H1 (cell line): ENCODE measurements around the gene IRGC. TPM values are rescaled to one million over a fixed set of nuclear protein-coding genes. Genes with fewer than 3 reads are reported as not detected.

Experiments
- CTCF ChIA-PET: fragments of 300-600 bp; sonication (Branson Sonifier 250); formaldehyde crosslinking; loops from one replicate; lab custom pipeline; 2021; ENCODE audit not compliant: partially characterized antibody; lab: Charles Lee
- POLR2A ChIA-PET: fragments of 300-600 bp; sonication (Branson Sonifier 250); formaldehyde crosslinking; loops from one replicate; lab custom pipeline; 2021; ENCODE audit warnings: inconsistent platforms; ENCODE audit not compliant: partially characterized antibody; lab: Charles Lee
- DNase-seq, 2 experiments: peaks; one replicate each; pipeline versions ENCODE4 v3.0.0 to v3.0.0-alpha.2; 2010 to 2022; ENCODE audit warnings: low spot score in 2 of 2, low read depth in 1 of 2, mixed read lengths in 1 of 2
- FAIRE-seq: peaks from 2 replicates; lab custom pipeline; 2011; peaks lifted over from hg19 to GRCh38; lab: Jason Lieb, UNC
- H2AFZ ChIP-seq: 2 replicates; pipeline ENCODE4 v1.8.1; 2012; ENCODE audit warnings: low read length, inconsistent platforms
- H2AK5ac ChIP-seq: 2 replicates; pipeline ENCODE4 v1.6.1; 2013; ENCODE audit warnings: low read depth, low read length
- H2BK120ac ChIP-seq: replicated peaks from 2 replicates; pipeline ENCODE3; 2013; ENCODE audit warnings: low read depth, low read length, inconsistent platforms
- H2BK12ac ChIP-seq: 2 replicates; pipeline ENCODE4 v1.6.1; 2013; ENCODE audit warnings: low read depth, low read length
- H2BK15ac ChIP-seq: 2 replicates; pipeline ENCODE4 v1.6.1; 2013; ENCODE audit warnings: low read length
- H2BK20ac ChIP-seq: 2 replicates; pipeline ENCODE4 v1.6.1; 2013; ENCODE audit warnings: low read length
- H2BK5ac ChIP-seq: 2 replicates; pipeline ENCODE4 v1.6.1; 2013; ENCODE audit warnings: low read depth, low read length
- H3K14ac ChIP-seq: 2 replicates; pipeline ENCODE4 v1.6.1; 2013; ENCODE audit warnings: inconsistent platforms; ENCODE audit not compliant: insufficient read length
- H3K18ac ChIP-seq: 2 replicates; pipeline ENCODE4 v1.6.1; 2013; ENCODE audit warnings: low read length; ENCODE audit errors: extremely low read depth
- H3K23ac ChIP-seq: 2 replicates; pipeline ENCODE4 v1.6.1; 2013; ENCODE audit warnings: inconsistent platforms; ENCODE audit not compliant: insufficient read length
- H3K23me2 ChIP-seq: 2 replicates; pipeline ENCODE4 v1.6.1; 2013; ENCODE audit warnings: low read depth, low read length
- H3K27ac ChIP-seq: 2 replicates; pipeline ENCODE4 v1.6.1; 2011; ENCODE audit warnings: low read depth, low read length, inconsistent platforms
- H3K27me3 ChIP-seq, 4 experiments: replicated peaks in 1 of 4; 1 replicate in 1 of 4; 2 replicates in 3 of 4; pipeline versions ENCODE4 v1.6.1 to v1.8.1; 2011 to 2013; ENCODE audit warnings: low read length in 3 of 4, mild to moderate bottlenecking in 3 of 4, inconsistent platforms in 2 of 4, mixed read lengths in 2 of 4, moderate library complexity in 1 of 4; ENCODE audit not compliant: control insufficient read depth in 3 of 4, insufficient read depth in 3 of 4; ENCODE audit errors: extremely low read depth in 1 of 4
- H3K36me3 ChIP-seq, 4 experiments: 2 replicates each; pipeline versions ENCODE4 v1.6.1 to v1.8.1; 2011 to 2013; ENCODE audit warnings: mild to moderate bottlenecking in 4 of 4, low read length in 3 of 4, moderate library complexity in 2 of 4, control low read depth in 1 of 4, inconsistent platforms in 1 of 4; ENCODE audit not compliant: insufficient read depth in 4 of 4, control insufficient read depth in 2 of 4
- H3K4ac ChIP-seq: replicated peaks from 2 replicates; pipeline ENCODE3; 2013; ENCODE audit warnings: low read length, low read depth, mixed read lengths, inconsistent platforms; ENCODE audit not compliant: insufficient read length
- H3K4me1 ChIP-seq, 4 experiments: replicated peaks in 1 of 4; 1 replicate in 1 of 4; 2 replicates in 3 of 4; pipeline versions ENCODE4 v1.6.1 to v1.8.1; 2011 to 2013; ENCODE audit warnings: low read length in 3 of 4, inconsistent platforms in 2 of 4, mixed read lengths in 1 of 4; ENCODE audit not compliant: insufficient read depth in 4 of 4, control insufficient read depth in 3 of 4
- H3K4me2 ChIP-seq, 2 experiments: 2 replicates each; pipeline versions ENCODE4 v1.6.1 to v1.8.1; 2011 to 2013; ENCODE audit warnings: low read depth in 2 of 2, low read length in 2 of 2, control low read depth in 1 of 2, inconsistent platforms in 1 of 2, mild to moderate bottlenecking in 1 of 2; ENCODE audit not compliant: insufficient read depth in 1 of 2
- H3K4me3 ChIP-seq, 4 experiments: fragments of 200-600, 300-600 bp in 1 of 4; sonication (generic), shearing (Covaris generic), sonication (Bioruptor Twin) in 1 of 4; 2 replicates each; pipeline versions ENCODE4 v1.5.1 to v1.8.1; 2011 to 2016; ENCODE audit warnings: low read length in 4 of 4, low read depth in 3 of 4, control low read depth in 2 of 4, inconsistent platforms in 2 of 4, mild to moderate bottlenecking in 2 of 4, mixed read lengths in 1 of 4, moderate library complexity in 1 of 4; ENCODE audit not compliant: insufficient read depth in 2 of 4; ENCODE audit errors: extremely low read depth in 1 of 4
- H3K56ac ChIP-seq: replicated peaks from 2 replicates; pipeline ENCODE3; 2013; ENCODE audit warnings: low read depth, mild to moderate bottlenecking, mixed read lengths, low read length, inconsistent platforms; ENCODE audit not compliant: insufficient read length
- H3K79me1 ChIP-seq: 2 replicates; pipeline ENCODE4 v1.6.1; 2013; ENCODE audit warnings: low read depth, low read length, control low read depth
- H3K79me2 ChIP-seq, 2 experiments: 2 replicates each; pipeline versions ENCODE4 v1.6.1 to v1.8.1; 2012 to 2013; ENCODE audit warnings: low read length in 2 of 2, mild to moderate bottlenecking in 2 of 2, inconsistent platforms in 1 of 2; ENCODE audit not compliant: insufficient read depth in 2 of 2, control insufficient read depth in 1 of 2
- H3K9ac ChIP-seq, 4 experiments: replicated peaks in 1 of 4; 1 replicate in 1 of 4; 2 replicates in 3 of 4; pipeline versions ENCODE4 v1.6.1 to v1.8.1; 2011 to 2013; ENCODE audit warnings: low read depth in 3 of 4, low read length in 3 of 4, control low read depth in 2 of 4, mild to moderate bottlenecking in 2 of 4, moderate library complexity in 2 of 4, inconsistent platforms in 1 of 4; ENCODE audit errors: extremely low read depth in 1 of 4
- H3K9me3 ChIP-seq, 2 experiments: 2 replicates each; pipeline versions ENCODE4 v1.6.1 to v1.8.1; 2012 to 2013; ENCODE audit warnings: mild to moderate bottlenecking in 2 of 2, moderate library complexity in 2 of 2, control low read depth in 1 of 2, inconsistent platforms in 1 of 2, low read depth in 1 of 2, low read length in 1 of 2, mixed read lengths in 1 of 2; ENCODE audit not compliant: insufficient read depth in 2 of 2
- H4K20me1 ChIP-seq, 2 experiments: replicated peaks in 1 of 2; 2 replicates each; pipeline versions ENCODE3 to v1.8.1; 2011 to 2013; ENCODE audit warnings: inconsistent platforms in 2 of 2, low read length in 2 of 2, mild to moderate bottlenecking in 1 of 2; ENCODE audit not compliant: insufficient read depth in 2 of 2, control insufficient read depth in 1 of 2
- H4K5ac ChIP-seq: 2 replicates; pipeline ENCODE4 v1.6.1; 2013; ENCODE audit warnings: low read length, low read depth, mixed read lengths, inconsistent platforms; ENCODE audit not compliant: insufficient read length
- H4K8ac ChIP-seq: 2 replicates; pipeline ENCODE4 v1.8.0; 2013; ENCODE audit warnings: mild to moderate bottlenecking, moderate library complexity, low read length, inconsistent platforms; ENCODE audit not compliant: insufficient read depth; ENCODE audit errors: extremely low read depth
- H4K91ac ChIP-seq: replicated peaks from 2 replicates; pipeline ENCODE3; 2013; ENCODE audit warnings: low read length, mixed read lengths, inconsistent platforms; ENCODE audit not compliant: insufficient read length
- CBX5 ChIP-seq: fragments of 300-800, 300-1000 bp; sonication (generic); IDR thresholded peaks from 2 replicates; pipeline ENCODE4 v1.7.1; 2016; ENCODE audit warnings: antibody characterized with exemption, low read length, low read depth
- CBX8 ChIP-seq: fragments of 300-800, 300-1000 bp; sonication (generic); IDR thresholded peaks from 2 replicates; pipeline ENCODE4 v1.7.1; 2016; ENCODE audit warnings: low read depth, low read length, borderline replicate concordance
- CHD1 ChIP-seq: IDR thresholded peaks from 2 replicates; pipeline ENCODE4 v1.6.1; 2012; ENCODE audit warnings: low read depth, low read length, improper control_type of control experiment
- EP300 ChIP-seq, 2 experiments: IDR thresholded peaks; 1 replicate in 1 of 2; 2 replicates in 1 of 2; pipeline ENCODE4 v1.6.1; 2011 to 2012; ENCODE audit warnings: low read depth in 2 of 2, low read length in 2 of 2, mild to moderate bottlenecking in 2 of 2, borderline replicate concordance in 1 of 2, inconsistent platforms in 1 of 2, moderate library complexity in 1 of 2
- HDAC6 ChIP-seq: IDR thresholded peaks from one replicate; pipeline ENCODE4 v1.7.1; 2012; ENCODE audit warnings: low read depth, mild to moderate bottlenecking, inconsistent platforms, low read length, moderate library complexity
- KDM4A ChIP-seq: IDR thresholded peaks from one replicate; pipeline ENCODE4 v1.7.1; 2012; ENCODE audit warnings: low read depth, mild to moderate bottlenecking, moderate library complexity, low read length, inconsistent platforms; ENCODE audit not compliant: severe bottlenecking
- RAD21 ChIP-seq, 2 experiments: IDR thresholded peaks in 1 of 2; conservative IDR thresholded peaks in 1 of 2; 2 replicates each; pipeline ENCODE4 v1.6.1; 2011; ENCODE audit warnings: low read depth in 2 of 2, low read length in 2 of 2, improper control_type of control experiment in 1 of 2, inconsistent platforms in 1 of 2, mild to moderate bottlenecking in 1 of 2, moderate library complexity in 1 of 2
- SUZ12 ChIP-seq: fragments of 200-600 bp; sonication (generic); IDR thresholded peaks from 2 replicates; pipeline ENCODE4 v1.6.1; 2012; ENCODE audit warnings: mild to moderate bottlenecking, inconsistent platforms, low read length, moderate library complexity, mixed read lengths
- TCF12 ChIP-seq: IDR thresholded peaks from 2 replicates; pipeline ENCODE4 v1.6.1; 2011; ENCODE audit warnings: low read depth, mild to moderate bottlenecking, low read length
- USF2 ChIP-seq: IDR thresholded peaks from 2 replicates; pipeline ENCODE4 v1.6.1; 2011; ENCODE audit warnings: low read length, improper control_type of control experiment
- WGBS, 2 experiments: shearing (Covaris generic) in 1 of 2; methylation state at CpG; one replicate each; pipeline versions ENCODE4 v1.1.6 to v1.1.7; 2013 to 2015; ENCODE audit warnings: low lambda C conversion rate in 2 of 2, mixed read lengths in 2 of 2, inconsistent platforms in 1 of 2, low coverage in 1 of 2, missing lambda C conversion rate in 1 of 2; ENCODE audit not compliant: insufficient replicate concordance in 2 of 2, insufficient coverage in 1 of 2, insufficient read length in 1 of 2; ENCODE audit errors: extremely low coverage in 1 of 2, missing lambda C conversion rate in 1 of 2; 5-methylcytosine and 5-hydroxymethylcytosine counted together
- polyA plus RNA-seq, 7 experiments: library from polyadenylated mRNA; depleted of rRNA in 3 of 7; stranded (reverse) in 5 of 7; unstranded in 2 of 7; fragments of >200 nt in 5 of 7; fragments of 200-250 nt in 2 of 7; gene quantifications; 1 replicate in 5 of 7; 2 replicates in 1 of 7; 4 replicates in 1 of 7; pipeline versions ENCODE4 v1.2.1 to v1.2.3, GENCODE V29; 2011 to 2013; ENCODE audit warnings: missing spikeins in 2 of 7, mixed read lengths in 2 of 7
- total RNA-seq: library from RNA; stranded (reverse); fragmentation: NEBNext Ultra II Directional; extraction: Animal tissue kit (Norgen Biotek cat#: 25700); gene quantifications from 2 replicates; pipeline ENCODE4 v1.2.1, GENCODE V29; 2021

The IRGC gene
- total and polyA plus RNA-seq, 2 of the 8 experiments (the other 6 are each of a cell fraction or from before 2014, with no cell fraction given), result not detected

GRCh38 chr19:43752287-43752875, 36.5 kb downstream of the IRGC start:
- Histone ChIP-seq H3K9me3 (no peaks in the 10 kb centered on the region), H3K4ac (no peak overlapping the region), H3K4me2 (no peak overlapping the region), H4K20me1 (no peaks in the 10 kb centered on the region), H3K27me3 (no peaks in the 10 kb centered on the region), H2BK120ac (no peak overlapping the region), H3K23me2 (peaks cover 4% of the 10 kb centered on the region; the same call in 1 of the 2 replicates), H2AFZ (no peak overlapping the region), H3K79me1 (peaks cover 3% of the 10 kb centered on the region; the same call in 1 of the 2 replicates), H3K14ac (no peak overlapping the region), H2AK5ac (no peak overlapping the region), H3K36me3 (peaks cover 11 to 24% (median 15%) of the 10 kb centered on the region in 4 experiments), H4K8ac (no peak overlapping the region), H2BK15ac (no peak overlapping the region), H4K91ac (no peak overlapping the region), H2BK12ac (no peak overlapping the region), H2BK5ac (no peak overlapping the region), H3K9ac (no peak overlapping the region), H3K27ac (no peak overlapping the region), H3K18ac (no peak overlapping the region), H2BK20ac (no peak overlapping the region), H3K23ac (no peak overlapping the region), H3K79me2 (peaks cover 0 to 13% of the 10 kb centered on the region in 2 experiments; a peak in 1 of 4 replicates), H4K5ac (no peak overlapping the region), H3K4me3 (no peak overlapping the region), H3K56ac (no peak overlapping the region), H3K4me1 (no peaks in the 10 kb centered on the region)
- WGBS, 2 experiments, result 87% methylated on average over 5 of the region's 6 CpGs; no CpG with 5 or more reads in 1 of the 2 experiments
- no peak for DNase-seq
- FAIRE-seq, result no peak
- CTCF ChIA-PET, result interaction anchor here (0.6 to 30.4 kb wide), 5 partner anchors 8 to 83 kb away, joined by 5 to 703 read pairs (median 5); partner anchors contain the start of genes KCNN4 and PLAUR
- POLR2A ChIA-PET, result interaction anchor here (1.3 to 5.4 kb wide), 3 partner anchors 13 to 80 kb away, joined by 3 to 33 read pairs (median 4); no protein-coding TSS in a partner anchor
- TF ChIP-seq EP300 (IDR thresholded peaks at IDR 0.05; ENCODE audit: borderline replicate concordance in 1 of 2, low read depth in 2 of 2, low read length in 2 of 2), result no peak
- no peak for TF ChIP-seq TCF12
- no peak for TF ChIP-seq CHD1
- no peak for TF ChIP-seq CBX8
- TF ChIP-seq SUZ12, result no peak
- TF ChIP-seq HDAC6, result no peak
- no peak for TF ChIP-seq USF2
- TF ChIP-seq RAD21 (IDR thresholded peaks at IDR 0.05 in 1 of 2, conservative IDR thresholded peaks at IDR 0.05 in 1 of 2; ENCODE audit: low read depth in 2 of 2, low read length in 2 of 2), result no peak
- no peak for TF ChIP-seq KDM4A
- no peak for TF ChIP-seq CBX5
